Superior temporal gyrus (tissue), 1 donor: ENCODE data around the gene TRIM72.
A peak's percentile ranks its signal among the peaks of the same experiment; 100 is the strongest.
"Not testable (repeated sequence)": the region's sequence is repeated elsewhere in the genome, so short reads cannot be mapped to it uniquely, and the experiment has no call there.

Experiments
- DNase-seq: peaks from one replicate; pipeline ENCODE4 v3.0.0-alpha.2; 2016; ENCODE audit errors: extremely low spot score

Gene TRIM72

DNA sequence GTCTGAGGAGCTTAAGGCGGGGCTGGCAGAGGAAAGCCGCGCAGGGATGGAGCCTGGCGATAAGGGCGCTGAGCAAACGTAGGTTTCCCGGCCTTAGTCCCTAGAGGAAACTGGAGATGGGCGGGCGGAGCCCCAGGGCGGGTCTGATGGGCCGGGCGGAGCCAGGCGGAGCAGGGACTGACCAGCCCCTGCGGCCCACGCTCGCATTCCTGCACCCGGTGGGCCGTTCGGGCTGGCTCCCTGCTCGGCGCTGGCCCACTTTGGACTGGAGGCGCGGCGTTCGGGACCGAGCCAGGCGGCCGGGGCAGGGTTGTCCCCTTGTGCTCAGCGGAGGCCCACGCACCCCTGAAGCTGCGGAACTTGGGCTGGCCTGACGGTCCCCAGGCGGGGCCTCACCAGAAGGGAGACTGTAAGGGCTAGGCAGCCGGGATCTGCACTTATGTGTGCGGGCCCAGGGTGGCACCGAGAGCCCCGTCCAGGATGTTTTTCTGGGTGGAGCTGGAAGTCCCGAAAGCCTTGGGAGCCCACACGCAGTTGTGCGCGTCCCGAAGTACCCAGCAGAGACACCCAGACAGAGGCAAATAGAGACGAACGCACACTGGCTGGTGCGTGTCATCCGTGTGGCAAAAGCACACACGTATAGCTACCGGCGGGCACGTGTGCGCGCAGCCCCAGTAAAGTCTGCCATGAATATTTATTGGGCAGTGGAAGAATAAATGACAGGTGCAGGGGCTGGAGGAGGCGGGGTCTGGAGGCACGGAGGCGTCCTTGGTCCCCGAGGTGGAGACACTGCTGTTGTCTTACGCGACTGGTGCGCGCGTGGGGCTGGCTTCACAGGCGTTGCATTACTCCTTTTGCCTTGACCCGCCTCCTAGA, 1.6 kb downstream of the TRIM72 start:
- DNase-seq: no peak

DNA sequence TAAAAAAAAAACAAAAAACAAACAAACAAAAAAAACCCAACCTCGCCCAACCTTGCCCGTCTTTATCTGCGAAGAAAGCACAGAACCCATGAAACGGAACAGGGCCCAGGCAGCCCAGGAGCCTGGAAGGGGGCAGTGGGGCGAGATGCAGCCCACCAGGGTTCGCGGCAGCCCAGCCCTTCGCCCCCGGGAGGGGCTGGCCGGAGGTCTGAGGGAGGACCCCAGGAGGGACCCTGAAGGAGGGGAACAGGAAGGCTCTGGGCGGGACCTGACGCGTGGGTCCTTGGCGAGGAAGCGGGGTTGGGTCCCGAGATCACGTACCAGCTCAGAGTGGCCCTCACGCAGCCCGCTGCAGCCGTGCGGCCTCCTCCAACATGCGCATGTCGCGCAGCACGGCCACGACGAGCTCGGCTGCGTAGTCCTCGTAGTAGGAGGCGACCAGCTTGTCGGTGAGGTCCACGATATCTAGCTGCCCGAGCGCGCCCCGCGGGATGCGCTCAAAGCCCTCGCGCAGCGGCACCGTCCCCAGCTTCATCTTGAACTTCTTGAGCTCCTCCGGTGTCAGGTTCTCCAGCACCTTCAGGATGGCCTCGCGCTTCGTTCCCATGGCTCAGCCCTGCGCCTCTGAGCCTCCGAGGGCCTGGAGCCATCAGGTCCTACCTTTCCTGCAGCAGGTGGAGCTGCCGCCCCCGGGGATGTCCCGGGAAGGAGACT, 2.7 kb downstream of the TRIM72 start, which contains the start of gene PYDC1:
Gene PYDC1, minus strand, starts transcription at position 714 of the 714 bp plus-strand sequence. Its CDS starts 107 bp downstream, at position 607.
- no peak for DNase-seq

- no peak for DNase-seq
Observed at GRCh38 chr16:31217136-31217530, 3.2 kb downstream of the TRIM72 start.

- no peak for DNase-seq
Observed at GRCh38 chr16:31219154-31219741, 5.3 kb downstream of the TRIM72 start.

GRCh38 chr16:31221357-31222160, 7.6 kb downstream of the TRIM72 start:
- DNase-seq: no peak

DNA sequence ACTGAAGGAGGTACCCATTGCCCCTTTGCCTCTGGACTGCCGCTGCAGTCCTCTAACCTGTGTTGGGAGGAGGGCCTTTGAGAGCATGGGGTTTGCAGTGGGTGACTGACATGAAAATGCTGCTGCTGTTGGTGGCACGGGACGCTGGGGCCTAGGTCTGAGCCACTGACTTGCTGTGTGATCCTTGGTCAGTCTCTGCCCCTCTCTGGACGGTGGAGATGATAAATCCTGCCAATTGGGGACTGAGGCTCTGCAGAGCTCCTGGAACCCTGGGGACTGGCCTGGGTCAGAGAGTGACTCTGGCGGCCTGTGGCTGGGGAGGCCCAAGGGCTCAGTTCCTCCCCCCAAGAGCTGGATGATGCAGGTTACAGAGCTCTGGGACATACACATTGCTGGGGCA, 9.1 kb downstream of the TRIM72 start:
- DNase-seq: no peak

DNA sequence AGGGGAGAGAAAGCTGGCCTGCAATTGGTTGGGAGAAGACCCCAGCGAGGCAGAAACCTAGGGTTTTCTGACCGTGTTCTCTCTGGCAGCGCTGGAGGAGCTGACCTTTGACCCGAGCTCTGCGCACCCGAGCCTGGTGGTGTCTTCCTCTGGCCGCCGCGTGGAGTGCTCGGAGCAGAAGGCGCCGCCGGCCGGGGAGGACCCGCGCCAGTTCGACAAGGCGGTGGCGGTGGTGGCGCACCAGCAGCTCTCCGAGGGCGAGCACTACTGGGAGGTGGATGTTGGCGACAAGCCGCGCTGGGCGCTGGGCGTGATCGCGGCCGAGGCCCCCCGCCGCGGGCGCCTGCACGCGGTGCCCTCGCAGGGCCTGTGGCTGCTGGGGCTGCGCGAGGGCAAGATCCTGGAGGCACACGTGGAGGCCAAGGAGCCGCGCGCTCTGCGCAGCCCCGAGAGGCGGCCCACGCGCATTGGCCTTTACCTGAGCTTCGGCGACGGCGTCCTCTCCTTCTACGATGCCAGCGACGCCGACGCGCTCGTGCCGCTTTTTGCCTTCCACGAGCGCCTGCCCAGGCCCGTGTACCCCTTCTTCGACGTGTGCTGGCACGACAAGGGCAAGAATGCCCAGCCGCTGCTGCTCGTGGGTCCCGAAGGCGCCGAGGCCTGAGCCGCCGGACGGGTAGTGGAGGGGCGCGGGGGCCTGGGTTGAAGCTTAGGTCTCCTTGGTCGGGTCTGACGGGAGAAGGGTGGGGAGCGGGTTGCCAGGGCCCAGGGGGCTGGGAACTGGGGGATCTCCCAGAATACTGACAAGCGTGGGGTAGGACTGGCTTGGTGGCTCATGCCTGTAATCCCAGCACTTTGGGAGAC, 10.4 kb downstream of the TRIM72 start:
- no peak for DNase-seq

- DNase-seq: no peak
Observed at GRCh38 chr16:31225193-31225592, 11.3 kb downstream of the TRIM72 start.

DNA sequence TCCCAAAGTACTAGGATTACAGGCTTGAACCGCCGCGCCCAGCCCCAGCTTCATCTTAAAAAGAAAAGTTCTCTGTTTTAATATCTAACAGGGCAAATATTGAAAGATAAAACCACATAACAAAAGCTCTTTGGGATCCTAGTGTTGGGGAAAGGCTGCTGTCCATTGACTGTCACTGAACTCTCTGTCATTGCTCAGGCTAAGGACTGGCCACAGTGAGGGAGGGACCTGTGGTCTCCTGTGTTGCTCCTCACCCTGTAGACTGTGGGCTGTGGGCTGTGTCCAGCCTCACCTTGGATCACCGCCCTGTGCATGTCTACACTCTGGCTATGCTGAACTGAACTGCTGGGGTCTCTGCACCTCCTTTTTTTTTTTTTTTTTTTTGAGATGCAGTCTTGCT, 14.3 kb downstream of the TRIM72 start:
- DNase-seq: no peak

DNA sequence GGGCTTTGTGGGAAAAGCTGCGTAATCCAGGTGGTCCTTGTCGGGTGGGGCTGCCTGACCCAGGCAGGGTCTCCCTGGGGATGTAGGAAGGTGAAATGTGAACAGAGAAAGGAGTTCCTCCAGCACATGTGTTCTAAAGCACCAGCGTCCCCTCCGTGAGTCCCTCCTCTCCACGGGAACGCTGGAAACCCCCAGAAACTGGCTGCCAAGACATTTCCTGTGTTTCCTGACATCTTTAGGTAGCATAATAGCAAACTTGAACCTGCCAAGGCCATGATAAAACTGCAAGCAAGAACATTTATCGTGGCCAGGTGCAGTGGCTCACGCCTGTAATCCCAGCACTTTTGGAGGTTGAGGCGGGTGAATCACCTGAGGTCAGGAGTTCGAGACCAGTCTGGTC, 15.6 kb downstream of the TRIM72 start:
- no peak for DNase-seq

- DNase-seq: no peak
Observed at GRCh38 chr16:31238041-31238440, 24.1 kb downstream of the TRIM72 start.

- DNase-seq: no peak
Observed at GRCh38 chr16:31242206-31242605, 28.3 kb downstream of the TRIM72 start.

DNA sequence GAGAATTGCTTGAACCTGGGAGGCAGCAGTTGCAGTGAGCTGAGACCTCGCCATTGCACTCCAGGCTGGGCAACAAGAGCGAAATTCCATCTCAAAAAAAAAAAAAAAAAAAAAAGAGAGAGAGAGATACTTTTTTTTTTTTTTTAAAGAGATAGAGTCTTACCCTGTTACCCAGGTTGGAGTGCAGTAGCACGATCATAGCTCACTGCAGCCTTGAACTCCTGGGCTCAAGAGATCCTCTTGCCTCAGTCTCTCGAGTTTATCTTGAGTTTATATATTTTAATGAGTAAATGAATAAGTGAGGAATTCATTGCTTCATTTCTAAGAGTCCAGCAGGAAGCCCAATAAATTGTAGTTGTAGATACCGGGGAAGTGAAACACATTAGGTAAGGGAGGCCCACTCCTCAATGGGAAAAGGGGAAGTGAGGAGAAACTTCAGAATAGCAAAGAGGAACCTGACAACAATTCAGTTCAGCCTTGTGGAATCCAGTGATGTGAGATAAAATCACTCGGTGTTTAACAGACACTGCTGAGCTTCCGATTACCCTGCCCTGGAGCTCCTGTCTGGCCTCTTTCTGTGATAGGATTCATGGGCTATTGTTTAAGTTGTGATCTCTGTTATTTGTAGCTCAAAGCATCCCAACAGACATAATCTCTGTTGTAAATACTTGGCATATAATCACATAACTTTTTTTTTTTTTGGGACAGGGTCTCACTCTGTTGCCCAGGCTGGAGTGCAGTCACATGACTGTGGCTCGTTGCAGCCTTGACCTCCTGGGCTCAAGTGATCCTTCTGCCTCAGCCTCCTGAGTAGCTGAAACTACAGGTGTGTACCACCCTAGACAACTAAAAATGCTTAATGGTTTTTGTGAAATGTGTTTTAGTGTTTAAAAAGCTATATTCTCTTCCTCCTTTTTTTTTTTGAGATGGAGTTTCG, 30.1 kb downstream of the TRIM72 start:
- peak; percentile 17 for DNase-seq

GRCh38 chr16:31245598-31245997, 31.7 kb downstream of the TRIM72 start:
- not testable (repeated sequence) for DNase-seq

DNA sequence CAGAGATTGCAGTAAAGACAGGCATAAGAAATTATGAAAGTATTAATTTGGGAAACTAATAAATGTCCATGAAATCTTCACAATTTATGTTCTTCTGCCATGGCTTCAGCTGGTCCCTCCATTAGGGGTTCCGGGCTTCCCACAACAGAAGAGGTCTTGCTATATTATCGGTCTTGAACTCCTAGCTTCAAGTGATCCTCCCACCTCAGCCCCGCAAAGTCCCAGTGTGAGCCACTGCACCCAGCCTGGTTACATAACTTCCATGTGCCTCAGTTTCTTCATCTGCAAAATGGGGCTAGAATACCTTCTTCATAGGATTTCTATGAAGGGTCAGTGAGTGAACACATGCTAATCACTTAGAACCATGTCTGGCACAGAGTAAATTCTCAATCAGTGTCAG, 32.4 kb downstream of the TRIM72 start:
- DNase-seq: no peak

GRCh38 chr16:31248344-31248743, 34.4 kb downstream of the TRIM72 start:
- no peak for DNase-seq

DNA sequence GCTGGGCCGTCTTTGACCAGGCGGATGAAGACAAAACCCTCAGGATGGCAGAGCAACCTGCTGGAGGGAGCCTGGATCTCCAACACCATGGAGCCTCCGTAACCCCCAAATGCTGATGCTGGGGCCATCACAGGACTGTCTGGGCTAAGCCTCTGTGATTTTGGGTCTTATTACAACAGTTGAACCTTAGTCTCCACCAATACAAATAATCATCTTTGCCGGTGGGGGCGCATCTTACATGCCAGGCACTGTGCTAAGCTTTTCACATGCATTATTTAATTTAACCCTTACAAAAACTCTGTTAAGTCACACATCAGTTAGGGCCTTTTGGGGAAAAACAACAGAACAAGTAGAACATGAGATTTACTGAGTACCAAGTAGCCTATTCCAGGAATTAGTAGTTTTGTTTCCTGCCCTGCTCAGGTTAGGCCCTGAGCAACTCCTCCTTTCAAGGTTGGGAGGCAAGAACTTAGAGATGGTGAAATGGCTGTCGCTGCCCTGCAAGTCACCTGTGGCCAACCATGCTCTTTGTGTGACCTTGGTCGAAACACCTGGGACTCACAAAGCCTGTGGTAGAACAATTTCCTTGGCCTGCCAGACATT, 37.0 kb downstream of the TRIM72 start:
- no peak for DNase-seq

GRCh38 chr16:31251435-31251834, 37.5 kb downstream of the TRIM72 start:
- DNase-seq: no peak

- no peak for DNase-seq
Observed at GRCh38 chr16:31253642-31254045, 39.7 kb downstream of the TRIM72 start.
